Measurements from ENCODE around the gene NFASC.

Gene NFASC

GRCh38 chr1:204867203-204867602, 3.5 kb upstream of the NFASC start:
- H3K4me3 ChIP-seq (replicated peaks; ENCODE audit: low read depth, low read length), result no peak overlapping the region
- no peak for DNase-seq (ENCODE audit: extremely low read depth, low read depth)
- TF ChIP-seq CTCF (IDR thresholded peaks at IDR 0.05; ENCODE audit: low read depth, low read length, missing control alignments), result no peak

- no peak for DNase-seq (ENCODE audit: extremely low read depth, low read depth)
- no peak for TF ChIP-seq CTCF (IDR thresholded peaks at IDR 0.05; ENCODE audit: low read depth, low read length, missing control alignments)
- no peak overlapping the region for H3K4me3 ChIP-seq (replicated peaks; ENCODE audit: low read depth, low read length)
Observed at GRCh38 chr1:204867666-204868339, 2.9 kb upstream of the NFASC start.

DNA sequence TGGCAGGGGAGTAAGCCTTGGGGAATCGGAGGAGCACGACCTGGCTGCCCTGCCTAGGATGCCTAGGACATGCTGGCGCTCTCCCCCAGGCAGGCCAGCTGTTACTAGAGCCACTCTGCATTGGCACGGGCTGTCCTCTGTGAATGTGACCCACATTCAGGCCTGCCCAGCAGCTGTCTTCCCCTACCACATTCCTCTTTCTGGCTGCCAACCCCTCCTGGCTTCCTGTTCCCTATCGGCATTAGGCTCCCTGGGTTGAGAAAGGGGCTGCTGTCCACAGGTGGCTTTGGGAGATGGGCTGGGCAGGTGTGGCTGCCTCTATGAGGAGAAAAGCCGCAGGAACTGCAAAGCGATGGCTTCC, 2.3 kb upstream of the NFASC start:
- no peak overlapping the region for H3K4me3 ChIP-seq (replicated peaks; ENCODE audit: low read depth, low read length)
- DNase-seq (ENCODE audit: extremely low read depth, low read depth), result no peak
- no peak for TF ChIP-seq CTCF (IDR thresholded peaks at IDR 0.05; ENCODE audit: low read depth, low read length, missing control alignments)

- DNase-seq (ENCODE audit: extremely low read depth, low read depth), result no peak
- no peak overlapping the region for H3K4me3 ChIP-seq (replicated peaks; ENCODE audit: low read depth, low read length)
- no peak for TF ChIP-seq CTCF (IDR thresholded peaks at IDR 0.05; ENCODE audit: low read depth, low read length, missing control alignments)
Observed at GRCh38 chr1:204869097-204869496, 1.6 kb upstream of the NFASC start.

DNA sequence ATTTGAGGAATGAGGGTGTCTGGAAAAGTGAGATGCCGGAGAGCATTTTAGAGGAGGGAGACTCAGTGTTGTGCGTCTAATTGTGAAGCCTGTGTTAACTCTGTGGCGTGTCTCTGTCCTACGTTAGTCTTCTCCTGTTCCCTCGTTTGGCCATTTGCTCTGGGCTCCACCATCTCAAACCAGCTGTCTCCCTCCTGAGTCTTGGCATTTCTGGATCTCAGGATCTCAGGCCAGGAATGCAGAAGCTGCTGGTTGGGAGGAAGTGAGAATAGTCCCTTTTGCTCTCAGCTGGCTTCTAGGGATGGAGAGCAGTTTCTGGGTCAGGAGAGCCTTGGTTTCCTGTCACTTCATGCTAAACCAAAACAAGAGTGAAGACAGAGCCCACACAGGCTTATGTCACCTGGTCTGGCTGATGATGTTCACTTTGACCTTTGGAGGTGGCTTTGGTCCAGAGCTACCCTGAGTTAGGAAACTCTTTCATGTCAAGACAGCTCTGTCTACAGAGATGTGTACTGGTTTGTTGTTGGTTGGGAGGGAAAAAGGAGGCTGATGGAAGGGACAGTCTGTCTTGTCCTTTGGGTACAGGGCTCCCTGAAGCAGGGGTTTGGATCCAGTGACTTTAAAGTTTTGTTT, 859 bp downstream of the NFASC start:
- no peak for TF ChIP-seq CTCF (IDR thresholded peaks at IDR 0.05; ENCODE audit: low read depth, low read length, missing control alignments)
- H3K4me3 ChIP-seq (replicated peaks; ENCODE audit: low read depth, low read length), result no peak overlapping the region
- DNase-seq (ENCODE audit: extremely low read depth, low read depth), result no peak

GRCh38 chr1:204872262-204872881, 1.7 kb downstream of the NFASC start:
- no peak for TF ChIP-seq CTCF (IDR thresholded peaks at IDR 0.05; ENCODE audit: low read depth, low read length, missing control alignments)
- no peak for DNase-seq (ENCODE audit: extremely low read depth, low read depth)
- H3K4me3 ChIP-seq (replicated peaks; ENCODE audit: low read depth, low read length), result no peak overlapping the region

Data from HFF-Myc (cell line).